HFF-Myc (cell line): Measurements from ENCODE around the gene SCPEP1.

Experiments
- DNase-seq: peaks from one replicate; pipeline ENCODE4 v3.0.0-alpha.2; 2011; ENCODE audit warnings: low read depth; ENCODE audit errors: extremely low read depth
- H3K4me3 ChIP-seq: replicated peaks from 2 replicates; pipeline ENCODE4 v1.5.1; 2011; ENCODE audit warnings: low read depth, mild to moderate bottlenecking, control low read depth, low read length
- TF ChIP-seq, protein P1 (sequence below): IDR thresholded peaks from 2 replicates; pipeline ENCODE4 v1.5.1; 2012; ENCODE audit warnings: mild to moderate bottlenecking, low read depth, low read length, control low read depth; ENCODE audit errors: missing control alignments

Gene SCPEP1

GRCh38 chr17:57051886-57052361 lies 74.0 kb downstream of the SCPEP1 start:
- H3K4me3 ChIP-seq, result no peak overlapping the region
- no peak for DNase-seq
- TF ChIP-seq, protein P1, sequence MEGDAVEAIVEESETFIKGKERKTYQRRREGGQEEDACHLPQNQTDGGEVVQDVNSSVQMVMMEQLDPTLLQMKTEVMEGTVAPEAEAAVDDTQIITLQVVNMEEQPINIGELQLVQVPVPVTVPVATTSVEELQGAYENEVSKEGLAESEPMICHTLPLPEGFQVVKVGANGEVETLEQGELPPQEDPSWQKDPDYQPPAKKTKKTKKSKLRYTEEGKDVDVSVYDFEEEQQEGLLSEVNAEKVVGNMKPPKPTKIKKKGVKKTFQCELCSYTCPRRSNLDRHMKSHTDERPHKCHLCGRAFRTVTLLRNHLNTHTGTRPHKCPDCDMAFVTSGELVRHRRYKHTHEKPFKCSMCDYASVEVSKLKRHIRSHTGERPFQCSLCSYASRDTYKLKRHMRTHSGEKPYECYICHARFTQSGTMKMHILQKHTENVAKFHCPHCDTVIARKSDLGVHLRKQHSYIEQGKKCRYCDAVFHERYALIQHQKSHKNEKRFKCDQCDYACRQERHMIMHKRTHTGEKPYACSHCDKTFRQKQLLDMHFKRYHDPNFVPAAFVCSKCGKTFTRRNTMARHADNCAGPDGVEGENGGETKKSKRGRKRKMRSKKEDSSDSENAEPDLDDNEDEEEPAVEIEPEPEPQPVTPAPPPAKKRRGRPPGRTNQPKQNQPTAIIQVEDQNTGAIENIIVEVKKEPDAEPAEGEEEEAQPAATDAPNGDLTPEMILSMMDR, result no peak
